CD4-positive, alpha-beta T cell treated with Interferon alpha-2 for 1 hour (primary cell): Measurements from ENCODE around the gene UTF1.
"Not testable (repeated sequence)": the region's sequence is repeated elsewhere in the genome, so short reads cannot be mapped to it uniquely, and the experiment has no call there.

Source experiments
- DNase-seq, 2 donors: peaks; one replicate each; pipeline ENCODE4 v3.0.0-alpha.2; 2020 to 2022

UTF1 gene

DNA sequence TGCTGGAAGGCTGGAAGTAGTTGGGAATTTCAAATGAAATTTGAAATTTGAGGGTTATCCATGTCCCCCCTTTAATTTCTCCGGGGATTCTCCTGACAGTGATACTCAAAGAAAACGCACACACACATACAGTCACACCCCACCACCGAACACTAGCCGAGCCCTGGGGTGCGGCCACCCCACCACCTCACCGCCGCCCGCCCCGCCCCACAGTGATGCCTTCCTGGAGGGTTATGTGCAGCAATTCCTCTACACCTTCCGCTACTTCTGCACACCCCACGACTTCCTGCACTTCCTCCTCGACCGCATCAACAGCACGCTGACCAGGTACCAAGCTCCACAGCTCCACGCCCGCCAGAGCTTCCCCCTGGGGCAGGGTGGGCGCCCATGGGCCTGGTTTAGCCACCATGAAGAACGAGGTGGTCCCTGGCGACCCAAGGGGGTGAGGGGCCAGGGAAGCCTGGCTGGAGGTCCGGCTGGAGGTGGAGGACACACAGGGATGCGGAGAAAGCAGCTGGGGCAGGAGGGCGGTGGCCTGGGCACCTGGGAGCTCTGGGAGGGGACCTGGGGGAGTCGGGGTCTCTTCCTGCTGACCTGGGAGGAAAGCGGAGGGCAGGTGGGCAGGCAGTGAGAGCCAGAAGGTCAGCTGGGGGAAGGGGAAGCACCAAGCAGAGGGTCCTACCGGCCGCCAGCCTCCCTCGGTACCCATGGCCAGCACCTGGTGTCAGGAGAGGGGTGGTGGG, 19.4 kb upstream of the UTF1 start:
- no peak for DNase-seq

DNA sequence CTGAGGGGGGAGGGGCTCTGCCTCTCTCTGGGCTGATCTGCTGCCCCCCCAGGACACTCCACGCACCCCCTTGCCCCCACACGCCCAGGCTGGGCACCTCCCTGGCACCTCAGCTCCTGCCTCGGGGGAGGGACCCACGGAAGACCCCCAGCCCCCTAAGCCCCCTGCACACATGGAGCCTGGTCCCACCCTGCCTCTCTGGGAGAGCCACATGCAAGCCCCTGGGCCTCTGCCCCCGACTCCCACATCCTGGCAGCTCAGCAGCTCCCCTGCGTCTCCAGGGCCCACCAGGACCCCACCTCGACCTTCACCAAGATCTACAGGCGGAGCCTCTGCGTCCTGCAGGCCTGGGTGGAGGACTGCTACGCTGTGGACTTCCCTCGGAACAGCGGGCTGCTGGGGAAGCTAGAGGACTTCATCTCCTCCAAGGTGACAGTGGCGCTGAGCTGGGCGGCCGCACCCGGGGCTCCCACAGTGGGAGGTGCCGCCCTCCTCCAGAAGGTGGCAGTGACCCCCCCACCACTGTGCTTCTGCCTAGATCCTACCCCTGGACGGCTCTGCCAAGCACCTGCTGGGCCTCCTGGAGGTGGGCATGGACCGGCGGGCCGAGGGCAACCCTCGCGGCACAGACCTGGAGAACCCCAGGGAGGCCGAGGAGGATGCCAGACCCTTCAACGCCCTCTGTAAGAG, 18.7 kb upstream of the UTF1 start:
- no peak for DNase-seq

DNA sequence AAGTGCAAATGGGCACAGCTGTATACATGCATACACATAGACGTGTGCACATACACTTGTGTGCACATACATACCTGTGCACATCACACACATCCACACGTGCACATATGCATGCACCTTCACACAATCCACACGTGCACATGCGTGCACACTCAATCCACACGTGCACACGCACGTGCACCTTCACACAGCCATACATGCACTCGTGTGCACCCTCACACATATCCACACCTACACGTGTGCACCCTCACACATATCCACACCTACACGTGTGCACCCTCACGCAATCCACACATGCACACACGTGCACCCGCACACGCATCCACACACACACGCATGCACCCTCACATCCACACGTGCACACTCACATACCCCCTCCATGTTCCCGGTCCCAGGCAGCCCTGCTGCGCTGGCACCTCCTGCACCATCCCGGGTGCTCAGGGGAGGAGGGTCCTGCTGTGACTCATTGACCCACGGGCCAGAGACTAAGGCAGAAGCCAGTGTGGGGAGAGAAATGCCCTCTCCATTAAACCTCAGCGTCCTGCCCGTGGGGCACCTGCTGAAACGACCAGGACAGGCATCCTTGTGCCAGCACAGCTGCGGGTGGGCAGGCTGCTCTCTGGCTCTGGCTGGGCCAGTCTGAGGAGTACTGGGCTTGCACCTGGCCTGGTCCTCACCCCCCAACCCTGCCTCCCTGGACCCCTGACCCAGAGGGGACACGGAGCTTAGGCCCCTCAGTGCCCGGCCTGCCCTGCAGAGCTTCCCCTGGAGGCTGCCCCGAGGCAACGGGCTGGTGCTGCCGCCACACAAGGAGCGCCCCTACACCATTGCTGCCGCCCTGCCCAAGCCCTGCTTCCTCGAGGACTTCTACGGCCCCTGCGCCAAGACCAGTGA, 17.8 kb upstream of the UTF1 start:
- no peak for DNase-seq

DNA sequence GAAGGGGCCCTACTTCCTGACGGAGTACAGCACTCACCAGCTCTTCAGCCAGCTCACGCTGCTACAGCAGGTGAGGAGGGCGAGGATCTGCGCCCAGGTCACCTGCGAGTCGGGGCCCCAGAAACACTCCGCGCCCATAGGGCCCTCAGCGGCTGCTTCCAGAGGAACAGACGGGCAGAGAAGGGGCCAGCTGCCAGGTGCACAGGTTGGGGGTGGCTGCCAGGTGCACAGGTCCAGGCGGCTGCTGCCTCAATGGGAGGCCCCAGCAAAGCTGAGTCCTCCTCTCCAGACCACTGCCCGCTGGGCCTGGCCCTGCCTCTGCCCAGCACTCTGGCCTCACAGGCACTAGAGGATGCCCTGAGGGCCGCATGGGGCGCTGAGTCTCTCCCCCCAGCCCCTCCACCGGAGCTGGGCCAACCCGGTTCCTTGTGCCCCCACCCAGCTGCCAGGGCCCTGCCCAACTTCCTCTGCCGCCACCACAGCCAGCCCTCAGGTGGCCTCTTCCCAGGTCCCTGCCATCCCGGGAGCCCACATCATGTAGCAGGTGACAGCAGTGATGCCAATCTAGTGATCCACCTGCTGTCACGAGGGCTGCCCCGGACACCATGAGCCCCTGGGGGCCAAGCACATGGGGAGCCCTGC, 17.0 kb upstream of the UTF1 start:
- no peak for DNase-seq

GRCh38 chr10:133213641-133214467, 16.2 kb upstream of the UTF1 start:
- DNase-seq = no peak

DNA sequence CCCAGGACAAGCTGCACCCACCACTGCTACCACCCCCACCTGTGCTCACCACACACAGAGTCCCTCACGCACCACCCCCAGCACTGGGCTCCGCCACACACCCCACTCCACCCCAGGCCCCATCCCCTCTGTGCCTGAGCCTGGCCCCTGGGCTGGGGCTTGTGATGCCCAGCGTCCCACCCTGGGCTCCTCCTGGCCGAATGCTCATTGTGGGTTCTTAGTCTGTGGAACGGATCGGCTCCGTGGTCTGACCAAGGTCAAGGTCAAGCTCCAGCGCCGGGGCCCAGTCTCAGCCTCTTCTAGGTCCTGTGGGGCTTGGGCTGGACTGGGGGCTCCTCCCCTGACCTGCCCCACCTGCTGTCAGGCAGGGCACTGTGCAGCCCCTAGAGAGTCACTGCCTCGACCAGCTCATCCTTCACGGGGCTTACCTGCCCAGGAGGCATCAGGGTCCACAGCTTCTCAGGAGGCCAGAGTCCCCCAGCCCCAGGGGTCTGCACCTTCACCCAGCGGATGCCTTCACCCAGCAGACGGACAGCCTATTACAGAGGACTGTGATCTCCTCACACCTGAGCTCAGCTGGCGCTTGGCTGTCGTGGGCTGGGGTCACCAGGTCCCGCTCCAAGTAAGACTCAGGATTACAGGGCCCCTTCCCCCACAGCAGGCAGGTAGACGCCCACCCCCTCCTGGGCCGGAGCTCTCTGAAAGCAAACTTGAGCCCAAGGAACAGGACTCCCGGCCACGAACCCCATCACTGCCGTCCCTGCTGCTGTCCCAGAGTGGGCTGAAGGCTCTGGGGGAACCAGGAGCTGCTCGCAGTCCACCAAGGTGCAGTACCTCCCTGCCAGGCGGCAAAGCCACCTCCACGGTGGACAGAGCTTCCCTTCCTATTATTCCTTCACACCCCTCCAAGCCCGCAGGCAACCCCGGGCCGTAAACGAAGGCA, 15.3 kb upstream of the UTF1 start:
- no peak for DNase-seq

DNA sequence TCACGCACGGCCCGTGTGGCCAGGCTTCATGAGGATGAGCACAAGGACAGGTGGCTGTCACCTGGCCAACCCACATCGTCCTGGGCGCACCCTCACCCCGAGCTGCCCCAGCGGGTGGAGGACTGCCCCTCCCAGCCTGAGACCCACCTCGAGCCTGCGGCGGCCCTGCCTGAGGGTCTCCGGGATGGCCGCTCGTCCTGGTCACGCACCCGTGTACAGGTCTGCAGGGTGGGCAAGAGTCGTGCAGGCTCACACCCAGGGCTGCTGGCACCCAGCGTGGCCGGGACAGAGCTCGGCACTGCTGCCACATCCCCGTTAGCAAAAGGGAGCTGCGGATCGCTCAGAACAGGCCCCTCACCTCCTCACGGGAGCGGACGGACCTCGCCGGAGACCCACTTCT, 14.4 kb upstream of the UTF1 start:
- no peak for DNase-seq

- DNase-seq = no peak
Measured at GRCh38 chr10:133216776-133217175, 13.2 kb upstream of the UTF1 start.

GRCh38 chr10:133217800-133218589, 12.0 kb upstream of the UTF1 start:
- no peak for DNase-seq

DNA sequence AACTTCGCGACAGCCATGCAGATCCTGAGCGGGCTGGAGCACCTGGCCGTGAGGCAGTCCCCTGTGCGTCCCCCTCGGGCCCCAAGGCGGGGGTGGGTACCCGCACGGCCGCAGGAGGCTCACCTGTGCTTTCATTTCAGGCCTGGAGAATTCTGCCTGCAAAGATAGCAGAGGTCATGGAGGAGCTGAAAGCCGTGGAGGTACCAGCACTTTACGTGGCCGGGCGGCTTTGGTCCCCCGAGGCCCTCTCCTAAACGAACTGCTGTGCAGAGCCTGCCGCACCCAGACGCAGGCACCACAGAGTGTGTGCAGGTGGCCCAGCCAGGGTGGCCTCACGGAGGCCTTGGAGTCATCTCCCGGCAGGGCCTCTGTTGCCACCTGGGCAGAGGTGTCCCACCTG, 11.1 kb upstream of the UTF1 start:
- DNase-seq = no peak

DNA sequence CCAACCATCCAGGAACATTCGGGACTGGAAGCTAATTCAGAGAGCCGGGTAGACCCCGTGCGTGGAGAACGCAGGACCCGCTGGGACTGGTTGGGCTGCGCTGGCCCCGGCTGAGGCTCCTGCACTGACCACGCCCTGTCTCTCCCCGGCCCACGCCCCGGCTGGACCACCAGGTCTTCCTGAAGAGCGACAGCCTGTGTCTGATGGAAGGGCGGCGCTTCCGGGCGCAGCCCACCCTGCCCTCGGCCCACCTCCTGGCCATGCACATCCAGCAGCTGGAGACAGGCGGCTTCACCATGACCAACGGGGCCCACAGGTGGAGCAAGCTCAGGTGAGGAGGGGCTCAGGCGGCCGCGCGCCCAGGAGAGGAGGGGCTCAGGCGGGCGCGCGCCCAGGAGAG, 10.2 kb upstream of the UTF1 start:
- no peak for DNase-seq

DNA sequence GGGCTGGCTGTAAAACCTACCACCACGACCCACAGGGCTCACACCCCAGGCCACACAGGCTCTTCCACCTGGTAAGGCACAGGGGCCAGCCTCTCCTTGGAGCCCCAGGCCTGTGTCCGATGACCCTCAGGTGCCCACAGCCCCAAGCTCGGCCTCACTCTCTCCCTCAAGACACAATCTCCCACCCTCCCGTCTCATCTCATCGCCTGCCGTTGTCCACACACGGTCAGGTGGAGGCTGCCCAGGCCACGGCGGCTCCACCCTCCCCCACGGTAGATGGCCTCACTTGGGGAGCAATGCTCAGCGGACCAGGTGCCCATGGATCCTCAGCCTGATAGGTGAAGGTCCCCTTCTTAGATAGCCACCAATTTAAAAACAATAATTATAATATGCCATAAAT, 8.7 kb upstream of the UTF1 start:
- no peak for DNase-seq

GRCh38 chr10:133221756-133222155, 8.3 kb upstream of the UTF1 start:
- DNase-seq = not testable (repeated sequence)

GRCh38 chr10:133224076-133224475, 5.9 kb upstream of the UTF1 start:
- no peak for DNase-seq

- DNase-seq = no peak
Measured at GRCh38 chr10:133224756-133225372, 5.2 kb upstream of the UTF1 start.

DNA sequence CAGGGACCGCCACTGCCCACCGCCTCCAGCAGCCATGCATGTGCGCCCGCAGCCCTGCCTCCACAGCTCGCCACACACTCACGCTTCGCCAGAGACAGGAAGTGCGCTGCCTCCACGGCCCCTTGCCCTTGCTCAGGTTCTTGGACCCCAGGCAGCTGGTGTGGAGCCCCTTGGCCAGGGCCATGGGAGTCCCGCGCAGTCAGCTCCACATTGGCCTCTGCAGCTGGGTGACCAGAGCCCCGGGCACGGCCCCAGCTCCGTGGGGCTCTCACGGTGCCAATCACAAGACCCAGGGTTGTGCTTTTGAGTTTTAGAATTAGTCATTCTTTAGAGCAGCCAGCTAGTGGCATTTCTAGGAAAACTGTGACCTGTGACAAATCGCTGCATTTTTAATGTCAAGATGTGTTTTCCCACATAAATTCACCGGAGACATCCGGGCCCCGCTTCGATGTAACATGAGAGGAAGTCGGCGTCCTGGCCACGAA, 4.3 kb upstream of the UTF1 start:
- no peak for DNase-seq

DNA sequence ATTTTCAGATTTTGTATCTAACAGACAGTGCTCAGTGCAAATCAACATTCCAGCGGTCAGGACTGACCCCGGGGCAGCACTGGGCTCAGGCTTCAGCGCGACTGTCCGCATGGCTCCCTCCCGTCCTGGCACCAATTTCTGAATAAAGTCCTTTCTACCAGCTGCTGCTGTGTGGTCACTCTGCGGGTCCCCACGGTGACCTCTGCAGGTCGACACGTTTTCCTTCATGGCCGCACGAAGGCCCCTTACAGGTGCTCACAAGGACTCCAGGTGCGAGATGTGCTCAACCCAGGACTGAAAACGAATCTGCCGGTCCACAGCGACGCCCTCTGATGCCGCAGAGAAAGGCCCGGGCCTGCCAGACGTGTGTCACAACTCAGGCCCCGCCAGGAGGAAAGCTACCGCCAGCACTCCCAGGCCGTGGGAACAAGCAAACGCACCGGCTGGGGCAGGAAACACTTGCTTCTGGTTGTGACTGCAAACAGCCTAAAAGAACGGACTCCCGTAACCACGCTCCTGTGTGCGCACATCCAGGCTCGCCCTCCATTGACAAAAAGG, 3.7 kb upstream of the UTF1 start:
- DNase-seq = no peak

GRCh38 chr10:133227256-133227655, 2.8 kb upstream of the UTF1 start:
- no peak for DNase-seq
